Activated B cell treated with CpG ODN at 0.5 μM for 24 hours (primary cell): ENCODE data around the gene TIMP3. TPM values are rescaled to one million over a fixed set of nuclear protein-coding genes. Genes with fewer than 3 reads are reported as not detected.

Experiments used
- ATAC-seq: fragments of 200-7000 bp; cut with Tn5 transposase; one replicate; pipeline ENCODE4 v1.10.0; 2021; ENCODE audit warnings: low read depth, mild to moderate bottlenecking, moderate library complexity
- CTCF ChIA-PET: fragments of 350-600 bp; sonication (Branson Sonifier 250); formaldehyde crosslinking; loops from one replicate; lab custom pipeline; 2021; ENCODE audit warnings: antibody characterized with exemption; lab: Charles Lee
- POLR2A ChIA-PET: fragments of 350-600 bp; sonication (Branson Sonifier 250); formaldehyde crosslinking; loops from one replicate; lab custom pipeline; 2021; ENCODE audit warnings: antibody characterized with exemption; lab: Charles Lee
- DNase-seq: peaks from one replicate; pipeline ENCODE4 v3.0.0; 2022
- H3K27ac Mint-ChIP-seq: one replicate; pipeline ENCODE4 v1.8.0; 2020; ENCODE audit warnings: mixed read lengths
- H3K27me3 Mint-ChIP-seq: one replicate; pipeline ENCODE4 v1.8.0; 2021; ENCODE audit warnings: mixed read lengths
- H3K36me3 Mint-ChIP-seq: one replicate; pipeline ENCODE4 v1.8.0; 2021; ENCODE audit warnings: low read depth, mixed read lengths
- H3K4me1 Mint-ChIP-seq: one replicate; pipeline ENCODE4 v1.8.0; 2021; ENCODE audit warnings: mixed read lengths
- H3K4me3 Mint-ChIP-seq: one replicate; pipeline ENCODE4 v1.8.0; 2020; ENCODE audit warnings: mild to moderate bottlenecking, mixed read lengths
- H3K9me3 Mint-ChIP-seq: one replicate; pipeline ENCODE4 v1.8.0; 2020; ENCODE audit warnings: mixed read lengths
- CTCF ChIP-seq: fragments of 200-600 bp; IDR thresholded peaks from one replicate; pipeline ENCODE4 v1.8.0; 2022; ENCODE audit warnings: antibody characterized with exemption, mild to moderate bottlenecking
- intact Hi-C: fragments of 100-400 bp; cut with micrococcal nuclease; formaldehyde crosslinking; loops from one replicate; pipeline ENCODE4 v1.15.1; 2024
- total RNA-seq: library from RNA; stranded (reverse); gene quantifications from 2 replicates; pipeline ENCODE4 v1.2.3, GENCODE V29; 2022

Gene TIMP3
- total RNA-seq, 1 donor from 2014 or later = not detected

- DNase-seq = no peak
- intact Hi-C loops = no loop called here
- Mint-ChIP-seq H3K4me1 (no peaks in the 10 kb centered on the region), H3K9me3 (no peaks in the 10 kb centered on the region), H3K4me3 (no peak overlapping the region), H3K36me3 (no peaks in the 10 kb centered on the region), H3K27me3 (peaks cover 4% of the 10 kb centered on the region), H3K27ac (no peak overlapping the region)
- ChIA-PET CTCF (no interaction called here), POLR2A (no interaction called here)
- TF ChIP-seq CTCF = no peak
- ATAC-seq = no peak
Observed at GRCh38 chr22:32820131-32821119, 18.9 kb downstream of the TIMP3 start.

GRCh38 chr22:32822179-32822877, 20.8 kb downstream of the TIMP3 start:
- POLR2A ChIA-PET = no interaction called here
- ATAC-seq (no peak), DNase-seq (no peak)
- Mint-ChIP-seq H3K27me3 (peaks cover 4% of the 10 kb centered on the region), H3K9me3 (no peaks in the 10 kb centered on the region), H3K27ac (no peak overlapping the region), H3K36me3 (no peaks in the 10 kb centered on the region), H3K4me1 (no peaks in the 10 kb centered on the region), H3K4me3 (no peak overlapping the region)
- CTCF ChIA-PET = no interaction called here
- intact Hi-C loops = no loop called here
- TF ChIP-seq CTCF = no peak

GRCh38 chr22:32823024-32823730, 21.7 kb downstream of the TIMP3 start:
- ATAC-seq (no peak), DNase-seq (no peak)
- Mint-ChIP-seq H3K27me3 (peaks cover 4% of the 10 kb centered on the region), H3K36me3 (no peaks in the 10 kb centered on the region), H3K4me3 (no peak overlapping the region), H3K4me1 (no peaks in the 10 kb centered on the region), H3K27ac (no peak overlapping the region), H3K9me3 (no peaks in the 10 kb centered on the region)
- CTCF ChIA-PET = no interaction called here
- POLR2A ChIA-PET = no interaction called here
- no peak for TF ChIP-seq CTCF
- intact Hi-C loops = no loop called here

- H3K4me3 Mint-ChIP-seq = no peak overlapping the region
- intact Hi-C loops = no loop called here
- POLR2A ChIA-PET = no interaction called here
- H3K27ac Mint-ChIP-seq = no peak overlapping the region
- TF ChIP-seq CTCF = no peak
- H3K36me3 Mint-ChIP-seq = no peaks in the 10 kb centered on the region
- CTCF ChIA-PET = no interaction called here
- no peaks in the 10 kb centered on the region for H3K9me3 Mint-ChIP-seq
- H3K4me1 Mint-ChIP-seq = no peaks in the 10 kb centered on the region
- DNase-seq (no peak), ATAC-seq (no peak)
- peaks cover 4% of the 10 kb centered on the region for H3K27me3 Mint-ChIP-seq
Observed at GRCh38 chr22:32824531-32825312, 23.2 kb downstream of the TIMP3 start.
